Measurements from ENCODE around the gene CALML4.

DNA sequence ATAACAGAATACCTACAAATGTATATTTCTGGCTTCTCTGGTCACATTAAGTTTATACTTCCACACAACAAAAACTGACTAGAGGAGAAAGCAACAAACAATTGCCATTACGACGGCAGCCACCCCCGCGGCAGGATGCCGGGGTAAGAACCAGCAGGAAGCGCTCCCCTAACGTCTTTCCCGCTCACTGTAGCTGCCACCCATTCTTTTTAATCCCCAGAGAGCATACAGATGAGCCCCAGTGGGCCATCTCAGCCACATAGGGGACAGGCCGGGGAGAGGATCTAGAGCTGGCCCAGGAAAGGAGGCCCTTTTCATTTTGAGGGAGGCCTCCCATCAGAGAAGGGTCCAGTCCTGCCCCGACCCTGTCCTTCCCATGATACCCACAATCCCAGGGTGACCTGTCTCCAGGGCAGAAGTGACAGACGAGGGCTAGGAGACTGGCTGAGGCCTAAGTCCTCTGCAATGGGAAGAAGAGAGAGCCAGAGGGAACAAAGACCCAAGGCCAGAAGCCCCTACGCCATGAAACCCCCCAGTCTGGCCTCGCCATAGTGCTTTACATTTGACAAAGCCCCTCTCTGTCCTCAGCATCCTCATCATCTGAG lies 3.6 kb upstream of the CALML4 start:
- TF ChIP-seq EZH2 (IDR thresholded peaks at IDR 0.05) (no peak), POLR2AphosphoS5 (IDR thresholded peaks at IDR 0.05; ENCODE audit: borderline replicate concordance, low read depth, low read length) (no peak)

Measured in SK-N-MC (cell line).